Brain microvascular endothelial cell (primary cell): Measurements from ENCODE around the gene GNAZ.

Experiments used
- DNase-seq: peaks from one replicate; pipeline ENCODE4 v3.0.0-alpha.2; 2020
- H3K27ac ChIP-seq: fragments of 250-450 bp; sonication (Bioruptor Pico); 2 replicates; pipeline ENCODE4 v1.5.1; 2020; ENCODE audit warnings: mild to moderate bottlenecking, moderate library complexity
- H3K27me3 ChIP-seq: fragments of 250-450 bp; sonication (Bioruptor Pico); replicated peaks from 2 replicates; pipeline ENCODE4 v1.5.1; 2020; ENCODE audit warnings: mild to moderate bottlenecking
- H3K36me3 ChIP-seq: fragments of 250-450 bp; sonication (Bioruptor Pico); replicated peaks from 2 replicates; pipeline ENCODE4 v1.5.1; 2020; ENCODE audit warnings: mild to moderate bottlenecking
- H3K4me3 ChIP-seq: 2 replicates; pipeline ENCODE4 v1.5.1; 2011; ENCODE audit warnings: low read depth, mild to moderate bottlenecking, control low read depth, low read length, moderate library complexity
- CTCF ChIP-seq: IDR thresholded peaks from 2 replicates; pipeline ENCODE4 v1.5.1; 2011; ENCODE audit warnings: low read depth, mild to moderate bottlenecking, moderate library complexity, low read length, control low read depth, inconsistent platforms; ENCODE audit errors: missing control alignments
- in situ Hi-C: cut with HindIII; loops from 2 replicates; pipeline ENCODE4 v1.10.0; 2017; ENCODE audit warnings: low sequenced_read_pairs, low pct_ligation_motif_present

GNAZ gene

GRCh38 chr22:23101524-23101923, 31.2 kb downstream of the GNAZ start:
- TF ChIP-seq CTCF = no peak
- Histone ChIP-seq H3K36me3 (no peaks in the 10 kb centered on the region), H3K27ac (no peak overlapping the region), H3K4me3 (no peak overlapping the region), H3K27me3 (peaks cover 41% of the 10 kb centered on the region)
- no peak for DNase-seq
- in situ Hi-C loops = no loop called here

GRCh38 chr22:23102002-23102655, 31.8 kb downstream of the GNAZ start:
- H3K27me3 ChIP-seq = peaks cover 40% of the 10 kb centered on the region
- H3K36me3 ChIP-seq = no peaks in the 10 kb centered on the region
- no peak for TF ChIP-seq CTCF
- no peak for DNase-seq
- in situ Hi-C loops = no loop called here
- no peak overlapping the region for H3K27ac ChIP-seq
- H3K4me3 ChIP-seq = no peak overlapping the region

- no peak for DNase-seq
- Histone ChIP-seq H3K4me3 (no peak overlapping the region), H3K27me3 (peaks cover 37% of the 10 kb centered on the region), H3K36me3 (no peaks in the 10 kb centered on the region), H3K27ac (no peak overlapping the region)
- no peak for TF ChIP-seq CTCF
- in situ Hi-C loops = no loop called here
Measured at GRCh38 chr22:23102776-23103175, 32.5 kb downstream of the GNAZ start.

- no peak overlapping the region for H3K4me3 ChIP-seq
- in situ Hi-C loops = no loop called here
- no peak for TF ChIP-seq CTCF
- DNase-seq = no peak
- H3K27ac ChIP-seq = no peak overlapping the region
- H3K36me3 ChIP-seq = no peaks in the 10 kb centered on the region
- peaks cover 33% of the 10 kb centered on the region for H3K27me3 ChIP-seq
Measured at GRCh38 chr22:23103199-23103954, 33.1 kb downstream of the GNAZ start.

GRCh38 chr22:23104187-23104971, 34.1 kb downstream of the GNAZ start:
- Histone ChIP-seq H3K4me3 (no peak overlapping the region), H3K27ac (no peak overlapping the region), H3K36me3 (no peaks in the 10 kb centered on the region), H3K27me3 (peaks cover 30% of the 10 kb centered on the region)
- TF ChIP-seq CTCF = no peak
- in situ Hi-C loops = no loop called here
- DNase-seq = no peak
